Stomach (tissue), 4 donors: ENCODE measurements around the gene GPR15.

Experiments used
- CTCF ChIP-seq, 7 experiments: fragments of 450-650 bp in 4 of 7; fragments of 200-600 bp in 3 of 7; sonication (generic) in 3 of 7; IDR thresholded peaks; one replicate each; pipeline ENCODE4 v1.5.1; 2016 to 2019; ENCODE audit warnings: antibody characterized with exemption in 7 of 7, control low read depth in 2 of 7, mild to moderate bottlenecking in 1 of 7
- EP300 ChIP-seq: sonication (generic); formaldehyde crosslinking; IDR thresholded peaks from one replicate; pipeline ENCODE4 v1.6.1; 2017; ENCODE audit warnings: antibody characterized with exemption

DNA sequence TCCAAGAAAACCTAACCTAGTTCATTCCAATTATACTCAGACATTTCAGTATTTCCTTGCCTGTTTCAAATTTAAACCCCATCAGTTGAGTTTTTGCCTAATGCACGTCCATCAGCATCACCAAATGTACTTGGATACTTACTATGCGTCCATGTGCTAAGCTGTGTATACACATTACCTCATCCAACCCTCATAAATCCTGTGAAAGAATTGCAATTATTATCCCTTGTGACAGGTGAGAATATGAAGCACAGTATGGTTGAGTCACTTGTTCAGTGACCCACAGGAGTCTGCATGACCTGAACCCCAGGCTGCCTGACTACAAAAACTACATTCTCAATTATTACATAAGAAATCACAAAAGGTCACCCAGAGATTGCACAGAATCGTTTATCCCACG, 31.8 kb upstream of the GPR15 start:
- no peak for TF ChIP-seq EP300
- TF ChIP-seq CTCF (IDR thresholded peaks at IDR 0.05) = no peak
